ENCODE measurements around the gene DUOXA1.

- TF ChIP-seq ATF2 (CRISPR knock-in tag; IDR thresholded peaks at IDR 0.05; ENCODE audit: borderline replicate concordance, low read depth) (no peak), MAX (CRISPR knock-in tag; IDR thresholded peaks at IDR 0.05) (no peak), MLX (CRISPR knock-in tag; IDR thresholded peaks at IDR 0.05) (no peak), CTCF (IDR thresholded peaks at IDR 0.05) (no peak), SP1 (CRISPR knock-in tag; conservative IDR thresholded peaks at IDR 0.05) (no peak), SOX15 (CRISPR knock-in tag; IDR thresholded peaks at IDR 0.05) (no peak), SMAD4 (CRISPR knock-in tag; IDR thresholded peaks at IDR 0.05) (no peak), USF1 (CRISPR knock-in tag; IDR thresholded peaks at IDR 0.05) (no peak), E2F5 (CRISPR knock-in tag; IDR thresholded peaks at IDR 0.05) (no peak), ZBTB21 (CRISPR knock-in tag; IDR thresholded peaks at IDR 0.05; ENCODE audit: borderline replicate concordance) (no peak), ETV6 (CRISPR knock-in tag; IDR thresholded peaks at IDR 0.05) (no peak)
These were observed 19.4 kb upstream of the DUOXA1 start for GRCh38 chr15:45149060-45149459.
